B cell (primary cell): ENCODE measurements around the gene PDZD7. TPM values are rescaled to one million over a fixed set of nuclear protein-coding genes. Genes with fewer than 3 reads are reported as not detected.

ENCODE experiments used
- ATAC-seq: fragments of 200-7000 bp; cut with Tn5 transposase; one replicate; pipeline ENCODE4 v1.10.0; 2021; ENCODE audit warnings: low read depth, mild to moderate bottlenecking, moderate number of reproducible peaks, moderate library complexity
- CTCF ChIA-PET: fragments of 350-600 bp; sonication (Branson Sonifier 250); formaldehyde crosslinking; loops from one replicate; lab custom pipeline; 2021; ENCODE audit warnings: antibody characterized with exemption, inconsistent platforms; lab: Charles Lee
- POLR2A ChIA-PET: fragments of 350-600 bp; sonication (Branson Sonifier 250); formaldehyde crosslinking; loops from one replicate; lab custom pipeline; 2021; ENCODE audit warnings: antibody characterized with exemption; lab: Charles Lee
- DNase-seq: peaks from one replicate; pipeline ENCODE4 v3.0.0; 2013
- H2AFZ ChIP-seq: 2 replicates; pipeline ENCODE4 v1.6.1; 2012; ENCODE audit warnings: mild to moderate bottlenecking, low read depth, low read length; ENCODE audit not compliant: insufficient read depth, poor library complexity, severe bottlenecking
- H3K27ac ChIP-seq, 2 donors: 1 replicate in 1 of 2; 2 replicates in 1 of 2; pipeline ENCODE4 v1.5.1; 2012 to 2013; ENCODE audit warnings: low read length in 2 of 2, mild to moderate bottlenecking in 2 of 2, moderate library complexity in 1 of 2
- H3K27me3 ChIP-seq, 4 experiments: fragments of 200-600 bp in 1 of 4; sonication (generic) in 1 of 4; replicated peaks in 1 of 4; 1 replicate in 2 of 4; 2 replicates in 2 of 4; pipeline versions ENCODE4 v1.6.1 to v1.7.0; 2013 to 2016; ENCODE audit warnings: low read length in 3 of 4, mild to moderate bottlenecking in 2 of 4, mixed read lengths in 1 of 4, moderate library complexity in 1 of 4; ENCODE audit not compliant: insufficient read depth in 4 of 4, control insufficient read depth in 3 of 4; ENCODE audit errors: control extremely low read depth in 1 of 4
- H3K36me3 ChIP-seq, 2 experiments: replicated peaks in 1 of 2; 1 replicate in 1 of 2; 2 replicates in 1 of 2; pipeline versions ENCODE4 v1.6.1 to v1.7.1; 2013; ENCODE audit warnings: low read length in 1 of 2; ENCODE audit not compliant: insufficient read depth in 2 of 2, control insufficient read depth in 1 of 2; ENCODE audit errors: control extremely low read depth in 1 of 2, extremely low read depth in 1 of 2
- H3K4me1 ChIP-seq, 2 donors: fragments of 200-600 bp in 1 of 2; sonication (generic) in 1 of 2; 1 replicate in 1 of 2; 2 replicates in 1 of 2; pipeline versions ENCODE4 v1.5.1 to v1.6.1; 2013 to 2017; ENCODE audit warnings: low read length in 2 of 2; ENCODE audit not compliant: control insufficient read depth in 2 of 2, insufficient read depth in 2 of 2
- H3K4me2 ChIP-seq: replicated peaks from 2 replicates; pipeline ENCODE3; 2012; ENCODE audit warnings: mild to moderate bottlenecking, low read depth, low read length; ENCODE audit not compliant: poor library complexity, severe bottlenecking
- H3K4me3 ChIP-seq, 5 experiments: fragments of 200-600 bp in 1 of 5; sonication (generic) in 1 of 5; 1 replicate in 3 of 5; 2 replicates in 2 of 5; pipeline versions ENCODE4 v1.5.1 to v1.7.0; 2011 to 2016; ENCODE audit warnings: low read length in 4 of 5, mild to moderate bottlenecking in 4 of 5, low read depth in 2 of 5, control low read depth in 1 of 5, moderate library complexity in 1 of 5; ENCODE audit not compliant: insufficient read depth in 1 of 5; ENCODE audit errors: control extremely low read depth in 1 of 5, extremely low read depth in 1 of 5
- H3K79me2 ChIP-seq: fragments of 200-600 bp; sonication (generic); one replicate; pipeline ENCODE4 v1.6.0; 2016; ENCODE audit warnings: low read length; ENCODE audit not compliant: control insufficient read depth, insufficient read depth
- H3K9ac ChIP-seq: fragments of 200-600 bp; sonication (generic); 2 replicates; pipeline ENCODE4 v1.6.1; 2017; ENCODE audit warnings: mild to moderate bottlenecking, low read length, moderate library complexity
- H3K9me3 ChIP-seq, 3 donors: one replicate each; pipeline versions ENCODE4 v1.6.1 to v1.7.1; 2013; ENCODE audit warnings: low read length in 2 of 3; ENCODE audit not compliant: control insufficient read depth in 2 of 3, insufficient read depth in 1 of 3; ENCODE audit errors: control extremely low read depth in 1 of 3
- H4K20me1 ChIP-seq: 2 replicates; pipeline ENCODE4 v1.6.0; 2012; ENCODE audit warnings: mild to moderate bottlenecking, low read length; ENCODE audit not compliant: insufficient read depth, control insufficient read depth, poor library complexity, severe bottlenecking
- H3K27ac Mint-ChIP-seq: one replicate; pipeline ENCODE4 v1.8.0; 2021; ENCODE audit warnings: mixed read lengths
- H3K27me3 Mint-ChIP-seq: one replicate; pipeline ENCODE4 v1.8.0; 2021; ENCODE audit warnings: mixed read lengths
- H3K4me1 Mint-ChIP-seq: one replicate; pipeline ENCODE4 v1.8.0; 2021; ENCODE audit warnings: mixed read lengths
- H3K4me3 Mint-ChIP-seq: one replicate; pipeline ENCODE4 v1.8.0; 2021; ENCODE audit warnings: mixed read lengths
- H3K9me3 Mint-ChIP-seq: one replicate; pipeline ENCODE4 v1.8.0; 2022; ENCODE audit warnings: mixed read lengths; ENCODE audit not compliant: insufficient read depth
- CTCF ChIP-seq: fragments of 200-600 bp; IDR thresholded peaks from one replicate; pipeline ENCODE4 v1.8.0; 2022; ENCODE audit warnings: antibody characterized with exemption, mild to moderate bottlenecking
- EZH2 ChIP-seq: IDR thresholded peaks from 2 replicates; pipeline ENCODE4 v1.6.1; 2012; ENCODE audit warnings: borderline replicate concordance, low read depth, mild to moderate bottlenecking, moderate library complexity, low read length; ENCODE audit not compliant: insufficient read depth, poor library complexity, severe bottlenecking
- WGBS: methylation state at CpG from one replicate; pipeline ENCODE4 v1.1.5; 2013; ENCODE audit warnings: missing lambda C conversion rate; ENCODE audit not compliant: insufficient coverage; 5-methylcytosine and 5-hydroxymethylcytosine counted together
- intact Hi-C: fragments of 100-400 bp; cut with micrococcal nuclease; formaldehyde crosslinking; loops from one replicate; pipeline ENCODE4 v1.10.0; 2022
- polyA plus RNA-seq: library from polyadenylated mRNA; depleted of rRNA; stranded (reverse); fragments of >200 nt; gene quantifications from 2 replicates; pipeline ENCODE4 v1.2.3, GENCODE V29; 2012
- total RNA-seq, 2 donors: library from RNA; stranded (reverse); fragments of 120-200 nt in 1 of 2; gene quantifications; 1 replicate in 1 of 2; 2 replicates in 1 of 2; pipeline versions ENCODE4 v1.2.3 to v1.2.4, GENCODE V29; 2013 to 2022

PDZD7 gene
- total and polyA plus RNA-seq, 2 donors (not counting 1 experiment from before 2014, with no cell fraction given), result 0.64 to 0.69 TPM

GRCh38 chr10:100996678-100997359, 34.1 kb downstream of the PDZD7 start:
- no peak for TF ChIP-seq EZH2
- Histone ChIP-seq H3K9me3 (no peaks in the 10 kb centered on the region), H4K20me1 (peaks cover 16% of the 10 kb centered on the region), H3K36me3 (peaks cover 0 to 7% of the 10 kb centered on the region in 2 experiments), H3K4me3 (peak overlapping the region; percentile 53 to 89 (median 86)), H3K27ac (peak overlapping the region; percentile 84 to 87), H3K9ac (peak overlapping the region; percentile 81), H2AFZ (peak overlapping the region; percentile 81), H3K27me3 (peaks cover 0 to 2% (median 0%) of the 10 kb centered on the region in 4 experiments), H3K4me1 (peaks cover 22 to 34% of the 10 kb centered on the region in 2 donors), H3K4me2 (peak overlapping the region; percentile 95), H3K79me2 (no peaks in the 10 kb centered on the region)
- peak overlapping the region; percentile 95 for H3K4me3 Mint-ChIP-seq
- H3K9me3 Mint-ChIP-seq, result no peaks in the 10 kb centered on the region
- 3% methylated on average over 38 of the region's 46 CpGs for WGBS
- peaks cover 29% of the 10 kb centered on the region for H3K4me1 Mint-ChIP-seq
- no peaks in the 10 kb centered on the region for H3K27me3 Mint-ChIP-seq
- ChIA-PET CTCF (interaction anchor here (0.7 to 8.4 kb wide), 18 partner anchors 8 to 784 kb away, joined by 3 to 70 read pairs (median 6); partner anchors contain the start of genes HIF1AN, MRPL43, PDZD7 and SFXN3), POLR2A (interaction anchor here (1.1 to 3.4 kb wide), 3 partner anchors 9 to 46 kb away, joined by 5 to 15 read pairs (median 6); partner anchors contain the start of genes MRPL43, PDZD7, SFXN3 and TWNK)
- ATAC-seq (peak; percentile 29), DNase-seq (no peak)
- intact Hi-C loops, result loop anchor here (1.0 to 5.0 kb wide), 3 partner anchors 10 to 1375 kb away; partner anchors contain the start of genes MRPL43, SLC25A28, SLF2 and TWNK
- H3K27ac Mint-ChIP-seq, result peak overlapping the region; percentile 97

- ChIA-PET CTCF (interaction anchor here (5.5 to 8.4 kb wide), 2 partner anchors 20 to 23 kb away, joined by 36 to 70 read pairs; no protein-coding TSS in a partner anchor), POLR2A (no interaction called here)
- Histone ChIP-seq H3K27ac (no peak overlapping the region), H3K79me2 (peaks cover 5% of the 10 kb centered on the region), H3K9ac (no peak overlapping the region), H2AFZ (no peak overlapping the region), H3K4me3 (no peak overlapping the region), H4K20me1 (peaks cover 4% of the 10 kb centered on the region), H3K9me3 (no peaks in the 10 kb centered on the region), H3K27me3 (peaks cover 0 to 2% (median 0%) of the 10 kb centered on the region in 4 experiments), H3K36me3 (peaks cover 0 to 21% of the 10 kb centered on the region in 2 experiments), H3K4me2 (no peak overlapping the region), H3K4me1 (peaks cover 18 to 26% of the 10 kb centered on the region in 2 donors)
- WGBS, result 86% methylated on average over 2 of the region's 6 CpGs
- Mint-ChIP-seq H3K27me3 (no peaks in the 10 kb centered on the region), H3K4me1 (peaks cover 27% of the 10 kb centered on the region), H3K9me3 (no peaks in the 10 kb centered on the region), H3K27ac (no peak overlapping the region), H3K4me3 (no peak overlapping the region)
- no peak for TF ChIP-seq EZH2
- no peak for TF ChIP-seq CTCF
- intact Hi-C loops, result loop anchor here (5.0 kb wide), 1 partner anchor 1373 kb away; the partner anchor contains the start of gene SLC25A28
- DNase-seq, result no peak
- ATAC-seq, result no peak
These were observed 35.7 kb downstream of the PDZD7 start for GRCh38 chr10:100995181-100995580.
